HCT116 (cell line): ENCODE results near the gene ATP2B3. TPM values are rescaled to one million over a fixed set of nuclear protein-coding genes. Genes with fewer than 3 reads are reported as not detected.

ENCODE experiments used
- ATAC-seq: fragments of 200-7000 bp; cut with Tn5 transposase; 2 replicates; pipeline ENCODE4 v1.9.1; 2020; ENCODE audit warnings: mild to moderate bottlenecking, moderate library complexity
- BruUV-seq: library from RNA; stranded (reverse); fragments of 400-500 nt; replicated peaks from 2 replicates; lab custom pipeline; 2021; lab: Mats Ljungman, UMichigan
- CTCF ChIA-PET: fragments of 300-600 bp; sonication (Branson Sonifier 250); formaldehyde crosslinking; loops from one replicate; lab custom pipeline; 2021; ENCODE audit warnings: antibody characterized with exemption; lab: Charles Lee
- POLR2A ChIA-PET: fragments of 300-600, 350-600 bp; sonication (Branson Sonifier 250); formaldehyde crosslinking; loops from one replicate; lab custom pipeline; 2021; ENCODE audit warnings: antibody characterized with exemption; lab: Charles Lee
- RAD21 ChIA-PET, 2 experiments: fragments of 300-600 bp; sonication (Branson Sonifier 250); formaldehyde crosslinking; loops; one replicate each; lab custom pipeline; 2023; ENCODE audit warnings: low total read pairs in 2 of 2; ENCODE audit not compliant: uncharacterized antibody in 2 of 2, unreplicated experiment in 2 of 2, low non-redundant PET in 1 of 2; lab: Charles Lee
- DNase-seq: peaks from one replicate; pipeline ENCODE4 v3.0.0-alpha.2; 2010; ENCODE audit warnings: low read depth, low spot score
- H2AFZ ChIP-seq: fragments of 200-600 bp; shearing (Covaris generic), sonication (generic); 2 replicates; pipeline ENCODE4 v1.6.1; 2017; ENCODE audit warnings: low read depth, mixed run types, mixed read lengths, antibody characterized with exemption, low read length; ENCODE audit not compliant: poor library complexity, severe bottlenecking
- H3K27ac ChIP-seq: 2 replicates; pipeline ENCODE4 v1.5.1; 2012; ENCODE audit warnings: low read depth, low read length
- H3K27me3 ChIP-seq: fragments of 200-600 bp; sonication (generic); 2 replicates; pipeline ENCODE4 v1.6.1; 2016; ENCODE audit warnings: mixed run types, low read length, mixed read lengths; ENCODE audit not compliant: insufficient read depth
- H3K36me3 ChIP-seq, 2 experiments: fragments of 200-500 bp in 1 of 2; fragments of 200-600 bp in 1 of 2; sonication (Bioruptor generic) in 1 of 2; sonication (generic) in 1 of 2; 2 replicates each; pipeline versions ENCODE4 v1.5.1 to v1.6.1; 2014 to 2016; ENCODE audit warnings: low read length in 2 of 2, inconsistent platforms in 1 of 2, mixed read lengths in 1 of 2, mixed run types in 1 of 2; ENCODE audit not compliant: insufficient read depth in 2 of 2, control insufficient read depth in 1 of 2
- H3K4me1 ChIP-seq, 2 experiments: fragments of 200-600 bp in 1 of 2; sonication (generic) in 1 of 2; 2 replicates each; pipeline versions ENCODE4 v1.5.1 to v1.6.1; 2012 to 2017; ENCODE audit warnings: low read length in 2 of 2, inconsistent platforms in 1 of 2, mild to moderate bottlenecking in 1 of 2, mixed read lengths in 1 of 2, mixed run types in 1 of 2, moderate library complexity in 1 of 2; ENCODE audit not compliant: insufficient read depth in 2 of 2, control insufficient read depth in 1 of 2
- H3K4me2 ChIP-seq: fragments of 200-600 bp; sonication (generic); 2 replicates; pipeline ENCODE4 v1.6.1; 2017; ENCODE audit warnings: mixed run types, low read length, mixed read lengths
- H3K4me3 ChIP-seq, 2 experiments: fragments of 200-600 bp in 1 of 2; sonication (generic) in 1 of 2; replicated peaks in 1 of 2; 2 replicates each; pipeline ENCODE4 v1.5.1; 2011 to 2016; ENCODE audit warnings: low read length in 2 of 2, control low read depth in 1 of 2, low read depth in 1 of 2, mild to moderate bottlenecking in 1 of 2, mixed read lengths in 1 of 2, mixed run types in 1 of 2
- H3K79me2 ChIP-seq: fragments of 200-600 bp; sonication (generic); 2 replicates; pipeline ENCODE4 v1.6.1; 2017; ENCODE audit warnings: mild to moderate bottlenecking, mixed run types, low read length, moderate library complexity, mixed read lengths; ENCODE audit not compliant: insufficient read depth
- H3K9ac ChIP-seq: fragments of 200-600 bp; sonication (generic); 2 replicates; pipeline ENCODE4 v1.6.1; 2016; ENCODE audit warnings: low read length, mixed read lengths
- H3K9me2 ChIP-seq: fragments of 200-600 bp; sonication (generic), shearing (Covaris generic); 2 replicates; pipeline ENCODE4 v1.6.1; 2017; ENCODE audit warnings: mixed run types, mild to moderate bottlenecking, moderate library complexity; ENCODE audit not compliant: insufficient read depth
- H3K9me3 ChIP-seq, 2 experiments: fragments of 200-500 bp in 1 of 2; fragments of 200-600 bp in 1 of 2; sonication (Bioruptor generic) in 1 of 2; sonication (generic) in 1 of 2; 2 replicates each; pipeline ENCODE4 v1.6.1; 2014 to 2017; ENCODE audit warnings: low read length in 2 of 2, mixed read lengths in 2 of 2, inconsistent platforms in 1 of 2, low read depth in 1 of 2, mild to moderate bottlenecking in 1 of 2, mixed run types in 1 of 2, moderate library complexity in 1 of 2; ENCODE audit not compliant: control insufficient read depth in 1 of 2, insufficient read depth in 1 of 2
- H4K20me1 ChIP-seq: fragments of 200-600 bp; sonication (generic), shearing (Covaris generic); 2 replicates; pipeline ENCODE4 v1.6.1; 2017; ENCODE audit warnings: mixed run types, mild to moderate bottlenecking, moderate library complexity; ENCODE audit not compliant: insufficient read depth
- CEBPB ChIP-seq: IDR thresholded peaks from 2 replicates; pipeline ENCODE4 v1.6.1; 2012; ENCODE audit warnings: low read depth
- EGR1 ChIP-seq: IDR thresholded peaks from 2 replicates; pipeline ENCODE4 v1.6.1; 2012; ENCODE audit warnings: low read depth
- ELF1 ChIP-seq: IDR thresholded peaks from 2 replicates; pipeline ENCODE4 v1.6.1; 2012; ENCODE audit warnings: low read depth, borderline replicate concordance
- EZH2phosphoT487 ChIP-seq: fragments of 200-600 bp; IDR thresholded peaks from 2 replicates; pipeline ENCODE4 v1.6.1; 2018; ENCODE audit warnings: antibody characterized with exemption, borderline replicate concordance
- FOSL1 ChIP-seq: IDR thresholded peaks from 2 replicates; pipeline ENCODE4 v1.6.1; 2012; ENCODE audit warnings: low read depth
- JUND ChIP-seq: IDR thresholded peaks from 2 replicates; pipeline ENCODE4 v1.6.1; 2012
- POLR2AphosphoS5 ChIP-seq: IDR thresholded peaks from 2 replicates; pipeline ENCODE4 v1.6.1; 2011; ENCODE audit warnings: mild to moderate bottlenecking, low read depth, low read length, moderate library complexity
- RAD21 ChIP-seq: IDR thresholded peaks from 2 replicates; pipeline ENCODE4 v1.6.1; 2012; ENCODE audit warnings: low read depth, mild to moderate bottlenecking
- SIN3A ChIP-seq: IDR thresholded peaks from 2 replicates; pipeline ENCODE4 v1.6.1; 2012; ENCODE audit warnings: low read depth
- SP1 ChIP-seq: IDR thresholded peaks from 2 replicates; pipeline ENCODE4 v1.6.1; 2012; ENCODE audit warnings: low read depth
- SRF ChIP-seq: IDR thresholded peaks from 2 replicates; pipeline ENCODE4 v1.6.1; 2012; ENCODE audit warnings: low read depth
- TCF7L2 ChIP-seq: IDR thresholded peaks from 2 replicates; pipeline ENCODE4 v1.7.0; 2011; ENCODE audit warnings: borderline replicate concordance, inconsistent platforms; ENCODE audit not compliant: insufficient read depth, insufficient read length; ENCODE audit errors: extremely low read depth
- YY1 ChIP-seq: IDR thresholded peaks from 2 replicates; pipeline ENCODE4 v1.6.1; 2011; ENCODE audit warnings: low read length, low read depth, moderate library complexity, mild to moderate bottlenecking; ENCODE audit not compliant: insufficient replicate concordance; ENCODE audit errors: extremely low read depth
- ZFX ChIP-seq: fragments of 450-650 bp; IDR thresholded peaks from 2 replicates; pipeline ENCODE4 v1.6.1; 2017
- intact Hi-C: fragments of 100-400 bp; cut with micrococcal nuclease; formaldehyde crosslinking; loops from 2 replicates; pipeline ENCODE4 v1.10.0; 2022
- total RNA-seq: library from RNA; stranded (reverse); gene quantifications from one replicate; pipeline ENCODE4 v1.2.1, GENCODE V29; 2021; ENCODE audit not compliant: unreplicated experiment
- TF ChIP-seq, protein P1 (sequence below): IDR thresholded peaks from 2 replicates; pipeline ENCODE4 v1.6.1; 2012; ENCODE audit warnings: low read depth
- TF ChIP-seq, protein P2 (sequence below): IDR thresholded peaks from 2 replicates; pipeline ENCODE4 v1.6.1; 2012
- TF ChIP-seq, protein P3 (sequence below), 3 experiments: fragments of 200-600 bp in 1 of 3; sonication (generic) in 1 of 3; IDR thresholded peaks in 2 of 3; conservative IDR thresholded peaks in 1 of 3; 2 replicates each; pipeline ENCODE4 v1.5.1; 2012 to 2017; ENCODE audit warnings: low read depth in 2 of 3, low read length in 2 of 3, antibody characterized with exemption in 1 of 3, borderline replicate concordance in 1 of 3, control low read depth in 1 of 3, mild to moderate bottlenecking in 1 of 3, mixed read lengths in 1 of 3, mixed run types in 1 of 3, moderate library complexity in 1 of 3; ENCODE audit not compliant: insufficient read depth in 1 of 3

The ATP2B3 gene
- total RNA-seq, 1 experiment from 2014 or later: not detected

DNA sequence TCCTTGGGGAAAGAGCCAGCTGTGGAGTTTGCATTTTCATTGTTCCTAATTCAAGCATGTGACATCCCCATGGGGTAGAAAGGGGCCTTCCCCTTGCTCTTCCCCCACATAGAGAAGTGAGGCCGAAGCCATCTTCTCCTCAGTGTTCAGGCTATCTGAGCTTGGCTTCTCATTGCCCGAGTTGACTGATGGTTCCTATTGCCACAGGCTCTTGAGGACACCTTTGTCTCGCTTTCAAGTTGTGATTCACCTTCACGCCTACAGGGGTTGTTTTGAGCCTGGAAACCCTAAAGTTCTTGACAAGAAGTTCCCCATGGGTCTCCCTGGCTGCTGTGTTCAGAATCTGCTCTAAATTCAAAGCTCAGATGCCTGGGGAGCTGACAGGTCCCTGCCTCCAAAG, 56.5 kb downstream of the ATP2B3 start:
- H3K27me3 ChIP-seq: no peaks in the 10 kb centered on the region
- no peak overlapping the region for H3K4me2 ChIP-seq
- DNase-seq (no peak), ATAC-seq (peak; percentile 44; the same call in 1 of the 2 replicates)
- intact Hi-C loops: no loop called here
- no peaks in the 10 kb centered on the region for H3K79me2 ChIP-seq
- no peak overlapping the region for H3K27ac ChIP-seq
- no peaks in the 10 kb centered on the region for H3K36me3 ChIP-seq
- H3K4me3 ChIP-seq: no peak overlapping the region
- no peaks in the 10 kb centered on the region for H3K9me3 ChIP-seq
- H3K9me2 ChIP-seq: no peaks in the 10 kb centered on the region
- no peak overlapping the region for H2AFZ ChIP-seq
- no peaks in the 10 kb centered on the region for H3K4me1 ChIP-seq
- no peak overlapping the region for H3K9ac ChIP-seq
- BruUV-seq: no TSS peak
- no peaks in the 10 kb centered on the region for H4K20me1 ChIP-seq
- TF ChIP-seq ZFX (no peak), SRF (no peak), EZH2phosphoT487 (no peak), YY1 (no peak), TCF7L2 (no peak), RAD21 (no peak), ELF1 (no peak), SIN3A (no peak), FOSL1 (no peak), SP1 (no peak), CEBPB (no peak), JUND (no peak), EGR1 (no peak), POLR2AphosphoS5 (no peak)
- TF ChIP-seq, protein P1, sequence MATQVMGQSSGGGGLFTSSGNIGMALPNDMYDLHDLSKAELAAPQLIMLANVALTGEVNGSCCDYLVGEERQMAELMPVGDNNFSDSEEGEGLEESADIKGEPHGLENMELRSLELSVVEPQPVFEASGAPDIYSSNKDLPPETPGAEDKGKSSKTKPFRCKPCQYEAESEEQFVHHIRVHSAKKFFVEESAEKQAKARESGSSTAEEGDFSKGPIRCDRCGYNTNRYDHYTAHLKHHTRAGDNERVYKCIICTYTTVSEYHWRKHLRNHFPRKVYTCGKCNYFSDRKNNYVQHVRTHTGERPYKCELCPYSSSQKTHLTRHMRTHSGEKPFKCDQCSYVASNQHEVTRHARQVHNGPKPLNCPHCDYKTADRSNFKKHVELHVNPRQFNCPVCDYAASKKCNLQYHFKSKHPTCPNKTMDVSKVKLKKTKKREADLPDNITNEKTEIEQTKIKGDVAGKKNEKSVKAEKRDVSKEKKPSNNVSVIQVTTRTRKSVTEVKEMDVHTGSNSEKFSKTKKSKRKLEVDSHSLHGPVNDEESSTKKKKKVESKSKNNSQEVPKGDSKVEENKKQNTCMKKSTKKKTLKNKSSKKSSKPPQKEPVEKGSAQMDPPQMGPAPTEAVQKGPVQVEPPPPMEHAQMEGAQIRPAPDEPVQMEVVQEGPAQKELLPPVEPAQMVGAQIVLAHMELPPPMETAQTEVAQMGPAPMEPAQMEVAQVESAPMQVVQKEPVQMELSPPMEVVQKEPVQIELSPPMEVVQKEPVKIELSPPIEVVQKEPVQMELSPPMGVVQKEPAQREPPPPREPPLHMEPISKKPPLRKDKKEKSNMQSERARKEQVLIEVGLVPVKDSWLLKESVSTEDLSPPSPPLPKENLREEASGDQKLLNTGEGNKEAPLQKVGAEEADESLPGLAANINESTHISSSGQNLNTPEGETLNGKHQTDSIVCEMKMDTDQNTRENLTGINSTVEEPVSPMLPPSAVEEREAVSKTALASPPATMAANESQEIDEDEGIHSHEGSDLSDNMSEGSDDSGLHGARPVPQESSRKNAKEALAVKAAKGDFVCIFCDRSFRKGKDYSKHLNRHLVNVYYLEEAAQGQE: no peak
- TF ChIP-seq, protein P2, sequence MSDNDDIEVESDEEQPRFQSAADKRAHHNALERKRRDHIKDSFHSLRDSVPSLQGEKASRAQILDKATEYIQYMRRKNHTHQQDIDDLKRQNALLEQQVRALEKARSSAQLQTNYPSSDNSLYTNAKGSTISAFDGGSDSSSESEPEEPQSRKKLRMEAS: no peak
- TF ChIP-seq, protein P3, sequence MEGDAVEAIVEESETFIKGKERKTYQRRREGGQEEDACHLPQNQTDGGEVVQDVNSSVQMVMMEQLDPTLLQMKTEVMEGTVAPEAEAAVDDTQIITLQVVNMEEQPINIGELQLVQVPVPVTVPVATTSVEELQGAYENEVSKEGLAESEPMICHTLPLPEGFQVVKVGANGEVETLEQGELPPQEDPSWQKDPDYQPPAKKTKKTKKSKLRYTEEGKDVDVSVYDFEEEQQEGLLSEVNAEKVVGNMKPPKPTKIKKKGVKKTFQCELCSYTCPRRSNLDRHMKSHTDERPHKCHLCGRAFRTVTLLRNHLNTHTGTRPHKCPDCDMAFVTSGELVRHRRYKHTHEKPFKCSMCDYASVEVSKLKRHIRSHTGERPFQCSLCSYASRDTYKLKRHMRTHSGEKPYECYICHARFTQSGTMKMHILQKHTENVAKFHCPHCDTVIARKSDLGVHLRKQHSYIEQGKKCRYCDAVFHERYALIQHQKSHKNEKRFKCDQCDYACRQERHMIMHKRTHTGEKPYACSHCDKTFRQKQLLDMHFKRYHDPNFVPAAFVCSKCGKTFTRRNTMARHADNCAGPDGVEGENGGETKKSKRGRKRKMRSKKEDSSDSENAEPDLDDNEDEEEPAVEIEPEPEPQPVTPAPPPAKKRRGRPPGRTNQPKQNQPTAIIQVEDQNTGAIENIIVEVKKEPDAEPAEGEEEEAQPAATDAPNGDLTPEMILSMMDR (IDR thresholded peaks at IDR 0.05 in 2 of 3, conservative IDR thresholded peaks at IDR 0.05 in 1 of 3; ENCODE audit: borderline replicate concordance in 1 of 3, insufficient read depth in 1 of 3, low read depth in 2 of 3, low read length in 2 of 3): no peak
- ChIA-PET POLR2A (no interaction called here), RAD21 (no interaction called here), CTCF (no interaction called here)
